Right lobe of liver (tissue), 6 donors: ENCODE measurements around the gene AIG1. TPM values are rescaled to one million over a fixed set of nuclear protein-coding genes. Genes with fewer than 3 reads are reported as not detected.

Source experiments
- ATAC-seq, 4 donors: fragments of 200-7000 bp; cut with Tn5 transposase; one replicate each; pipeline ENCODE4 v1.9.1; 2020; ENCODE audit warnings: mild to moderate bottlenecking in 4 of 4, moderate library complexity in 4 of 4
- DNase-seq, 3 donors: peaks; one replicate each; pipeline ENCODE4 v3.0.0-alpha.2; 2020
- H3K27ac ChIP-seq, 3 donors: fragments of 200-600 bp; one replicate each; pipeline ENCODE4 v1.8.0; 2022
- H3K27me3 ChIP-seq, 2 donors: fragments of 200-600 bp; one replicate each; pipeline ENCODE4 v1.8.0; 2022
- H3K36me3 ChIP-seq, 4 donors: fragments of 200-600 bp; sonication (generic) in 1 of 4; one replicate each; pipeline versions ENCODE4 v1.5.1 to v1.8.0; 2017 to 2022; ENCODE audit warnings: control low read depth in 1 of 4
- H3K4me1 ChIP-seq, 4 donors: fragments of 200-600 bp; sonication (generic) in 1 of 4; one replicate each; pipeline versions ENCODE4 v1.5.1 to v1.8.0; 2017 to 2022; ENCODE audit warnings: control low read depth in 1 of 4
- H3K4me3 ChIP-seq, 3 donors: fragments of 200-600 bp; one replicate each; pipeline ENCODE4 v1.8.0; 2022
- H3K9me3 ChIP-seq, 4 donors: fragments of 200-600 bp; sonication (generic) in 1 of 4; one replicate each; pipeline versions ENCODE4 v1.5.1 to v1.8.0; 2017 to 2022; ENCODE audit warnings: control low read depth in 1 of 4
- CTCF ChIP-seq, 4 donors: fragments of 200-600 bp in 3 of 4; fragments of 450-650 bp in 1 of 4; IDR thresholded peaks; one replicate each; pipeline versions ENCODE4 v1.5.1 to v1.8.0; 2016 to 2022; ENCODE audit warnings: antibody characterized with exemption in 4 of 4, mild to moderate bottlenecking in 2 of 4
- POLR2A ChIP-seq: fragments of 450-650 bp; IDR thresholded peaks from one replicate; pipeline ENCODE4 v1.6.1; 2017; ENCODE audit warnings: antibody characterized with exemption, mild to moderate bottlenecking
- WGBS: methylation state at CpG from one replicate; pipeline ENCODE4 v1.1.6; 2018; ENCODE audit warnings: low coverage, low lambda C conversion rate; ENCODE audit not compliant: insufficient coverage; ENCODE audit errors: missing lambda C conversion rate; 5-methylcytosine and 5-hydroxymethylcytosine counted together
- intact Hi-C, 2 donors: fragments of 100-400 bp; cut with DNase I; formaldehyde crosslinking; loops; one replicate each; pipeline versions ENCODE4 v1.11.2 to v1.14.1; 2022
- total RNA-seq, 6 experiments: library from RNA; depleted of rRNA in 2 of 6; stranded (reverse); fragments of >200 nt in 2 of 6; fragmentation: NEBNext Ultra II Directional in 3 of 6; extraction: Animal tissue kit (Norgen Biotek cat#: 25700) in 3 of 6; gene quantifications; one replicate each; pipeline versions ENCODE4 v1.1.0 to v1.2.4, GENCODE V29; 2016 to 2023
- donor health status: DM: no; HTN: yes; CAD: no.
- donor health status: DM: no; HTN: no; CAD: no.
- donor health status: DM: no; HTN: no; CAD: no.
- donor health status: DM: no; HTN: yes; CAD: no.
- donor health status: DM: no; HTN: yes; CAD: no.

The AIG1 gene
- total RNA-seq, 6 experiments from 2014 or later: 81.4 to 151 (median 111) TPM

- DNase-seq (no peak), ATAC-seq (no peak)
- TF ChIP-seq POLR2A: no peak
- TF ChIP-seq CTCF (IDR thresholded peaks at IDR 0.05): no peak
- no peaks in the 10 kb centered on the region for H3K9me3 ChIP-seq
- intact Hi-C loops: no loop called here
- 36% methylated on average over 1 of the region's 1 CpG for WGBS
- H3K4me3 ChIP-seq: no peak overlapping the region
- no peaks in the 10 kb centered on the region for H3K36me3 ChIP-seq
- H3K4me1 ChIP-seq: no peaks in the 10 kb centered on the region
- H3K27me3 ChIP-seq: no peaks in the 10 kb centered on the region
- H3K27ac ChIP-seq: no peak overlapping the region
These were observed 155.1 kb downstream of the AIG1 start for GRCh38 chr6:143215771-143216170.

DNA sequence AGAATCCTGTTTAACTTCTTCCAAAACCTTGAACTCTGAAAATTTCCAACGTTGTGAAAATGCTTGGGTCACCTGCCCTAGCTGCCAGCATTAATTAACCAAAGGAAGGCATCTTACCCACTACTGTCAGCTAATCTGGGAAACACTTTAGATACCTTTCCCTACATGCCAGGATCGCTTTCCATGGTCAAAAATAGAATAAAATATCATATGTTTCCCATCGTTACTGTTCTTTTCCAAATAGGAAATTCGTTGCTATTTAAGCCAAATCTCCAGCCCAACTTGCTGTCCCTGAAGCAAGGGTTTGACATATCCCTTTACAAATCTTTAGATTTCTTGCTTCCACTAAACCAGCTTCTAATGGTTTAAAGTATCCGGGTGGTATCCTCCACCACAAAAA is 157.5 kb downstream of the AIG1 start:
- 83% methylated on average over 5 of the region's 5 CpGs for whole genome bisulfite sequencing
- no peaks in the 10 kb centered on the region for H3K27me3 ChIP-seq
- TF ChIP-seq CTCF (IDR thresholded peaks at IDR 0.05) (no peak), POLR2A (no peak)
- H3K36me3 ChIP-seq: no peaks in the 10 kb centered on the region
- no peak overlapping the region for H3K4me3 ChIP-seq
- ATAC-seq: no peak
- H3K27ac ChIP-seq: no peak overlapping the region
- no peak for DNase-seq
- intact Hi-C loops: no loop called here
- no peaks in the 10 kb centered on the region for H3K9me3 ChIP-seq
- peaks cover 0 to 7% (median 0%) of the 10 kb centered on the region in 4 donors for H3K4me1 ChIP-seq

DNA sequence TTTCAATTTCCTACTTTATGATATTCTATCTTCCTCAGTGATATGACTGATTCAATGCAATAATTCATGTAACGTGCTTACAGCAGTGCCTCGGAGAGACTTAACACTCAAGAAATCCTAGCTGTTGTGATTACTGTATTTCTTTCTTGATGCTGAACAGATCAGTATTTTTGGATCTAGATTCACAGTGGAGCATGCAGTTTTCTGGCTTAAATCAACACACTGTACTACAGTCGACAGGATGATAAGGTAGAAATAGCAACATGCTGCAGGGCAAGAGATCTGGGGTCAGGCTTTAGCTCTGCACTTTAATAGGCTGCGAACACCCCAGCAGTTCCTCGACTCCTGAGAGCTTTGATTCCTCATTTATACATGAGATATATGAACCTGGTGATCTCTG is 161.0 kb downstream of the AIG1 start:
- intact Hi-C loops: no loop called here
- peak overlapping the region in 1 of 3 donors; percentile 86 for H3K27ac ChIP-seq
- TF ChIP-seq CTCF (IDR thresholded peaks at IDR 0.05) (no peak), POLR2A (no peak)
- 67% methylated on average over 5 of the region's 5 CpGs for WGBS
- H3K27me3 ChIP-seq: no peaks in the 10 kb centered on the region
- no peaks in the 10 kb centered on the region for H3K9me3 ChIP-seq
- H3K36me3 ChIP-seq: no peaks in the 10 kb centered on the region
- H3K4me1 ChIP-seq: peaks cover 0 to 20% (median 0%) of the 10 kb centered on the region in 4 donors
- ATAC-seq (no peak), DNase-seq (no peak)
- no peak overlapping the region for H3K4me3 ChIP-seq

GRCh38 chr6:143222310-143222709 is 161.6 kb downstream of the AIG1 start:
- Histone ChIP-seq H3K27ac (peak overlapping the region in 2 of 3 donors; percentile 82 to 86), H3K27me3 (no peaks in the 10 kb centered on the region), H3K36me3 (no peaks in the 10 kb centered on the region), H3K9me3 (no peaks in the 10 kb centered on the region), H3K4me1 (peaks cover 0 to 20% (median 0%) of the 10 kb centered on the region in 4 donors), H3K4me3 (no peak overlapping the region)
- intact Hi-C loops: no loop called here
- TF ChIP-seq POLR2A (no peak), CTCF (IDR thresholded peaks at IDR 0.05) (no peak)
- peak in 1 of 4 donors; percentile 28 for ATAC-seq
- WGBS: 64% methylated on average over 5 of the region's 5 CpGs
- no peak for DNase-seq

- intact Hi-C loops: no loop called here
- no peak overlapping the region for H3K4me3 ChIP-seq
- 87% methylated on average over 2 of the region's 2 CpGs for WGBS
- no peaks in the 10 kb centered on the region for H3K9me3 ChIP-seq
- H3K27me3 ChIP-seq: no peaks in the 10 kb centered on the region
- ATAC-seq: peak in 2 of 4 donors; percentile 9 to 19
- peaks cover 0 to 20% (median 0%) of the 10 kb centered on the region in 4 donors for H3K4me1 ChIP-seq
- peak overlapping the region in 2 of 3 donors; percentile 82 to 86 for H3K27ac ChIP-seq
- TF ChIP-seq POLR2A: no peak
- no peak for TF ChIP-seq CTCF (IDR thresholded peaks at IDR 0.05)
- no peak for DNase-seq
- no peaks in the 10 kb centered on the region for H3K36me3 ChIP-seq
These were observed 162.1 kb downstream of the AIG1 start for GRCh38 chr6:143222801-143223231.
